Measurements from ENCODE around the gene CDC73. TPM values are rescaled to one million over a fixed set of nuclear protein-coding genes. Genes with fewer than 3 reads are reported as not detected.

Gene CDC73
- total RNA-seq, 1 experiment from 2014 or later, result 78.2 TPM

- DNase-seq (ENCODE audit: low read depth, low spot score) (no peak), ATAC-seq (no peak)
- POLR2A ChIA-PET, result interaction anchor here (0.7 kb wide), 1 partner anchor 20 kb away, joined by 3 read pairs; the partner anchor contains the start of gene GLRX2
- Histone ChIP-seq H3K9me3 (ENCODE audit: control insufficient read depth, insufficient read depth, low read depth, low read length) (no peaks in the 10 kb centered on the region), H3K4me1 (ENCODE audit: control insufficient read depth, insufficient read depth, low read length) (no peaks in the 10 kb centered on the region), H3K4me3 (ENCODE audit: low read depth in 2 of 2, low read length in 2 of 2) (no peak overlapping the region), H3K36me3 (ENCODE audit: control insufficient read depth, insufficient read depth, low read length) (peaks cover 46% of the 10 kb centered on the region), H3K27me3 (ENCODE audit: control insufficient read depth, insufficient read depth, low read length) (no peaks in the 10 kb centered on the region), H3K27ac (ENCODE audit: low read length) (no peak overlapping the region)
- CTCF ChIA-PET, result no interaction called here
- intact Hi-C loops (cut with micrococcal nuclease; ENCODE audit: unreplicated experiment), result no loop called here
- in situ Hi-C loops (cut with HindIII; ENCODE audit: low pct_unique_long_range_greater_than_20kb, low sequenced_read_pairs), result no loop called here
- TF ChIP-seq SIN3A (IDR thresholded peaks at IDR 0.05; ENCODE audit: borderline replicate concordance, insufficient read depth, low read depth, low read length) (no peak), TCF7L2 (IDR thresholded peaks at IDR 0.05; ENCODE audit: low read depth, low read length) (no peak), POLR2AphosphoS5 (IDR thresholded peaks at IDR 0.05; ENCODE audit: low read depth, low read length) (no peak)
- TF ChIP-seq, protein P1, sequence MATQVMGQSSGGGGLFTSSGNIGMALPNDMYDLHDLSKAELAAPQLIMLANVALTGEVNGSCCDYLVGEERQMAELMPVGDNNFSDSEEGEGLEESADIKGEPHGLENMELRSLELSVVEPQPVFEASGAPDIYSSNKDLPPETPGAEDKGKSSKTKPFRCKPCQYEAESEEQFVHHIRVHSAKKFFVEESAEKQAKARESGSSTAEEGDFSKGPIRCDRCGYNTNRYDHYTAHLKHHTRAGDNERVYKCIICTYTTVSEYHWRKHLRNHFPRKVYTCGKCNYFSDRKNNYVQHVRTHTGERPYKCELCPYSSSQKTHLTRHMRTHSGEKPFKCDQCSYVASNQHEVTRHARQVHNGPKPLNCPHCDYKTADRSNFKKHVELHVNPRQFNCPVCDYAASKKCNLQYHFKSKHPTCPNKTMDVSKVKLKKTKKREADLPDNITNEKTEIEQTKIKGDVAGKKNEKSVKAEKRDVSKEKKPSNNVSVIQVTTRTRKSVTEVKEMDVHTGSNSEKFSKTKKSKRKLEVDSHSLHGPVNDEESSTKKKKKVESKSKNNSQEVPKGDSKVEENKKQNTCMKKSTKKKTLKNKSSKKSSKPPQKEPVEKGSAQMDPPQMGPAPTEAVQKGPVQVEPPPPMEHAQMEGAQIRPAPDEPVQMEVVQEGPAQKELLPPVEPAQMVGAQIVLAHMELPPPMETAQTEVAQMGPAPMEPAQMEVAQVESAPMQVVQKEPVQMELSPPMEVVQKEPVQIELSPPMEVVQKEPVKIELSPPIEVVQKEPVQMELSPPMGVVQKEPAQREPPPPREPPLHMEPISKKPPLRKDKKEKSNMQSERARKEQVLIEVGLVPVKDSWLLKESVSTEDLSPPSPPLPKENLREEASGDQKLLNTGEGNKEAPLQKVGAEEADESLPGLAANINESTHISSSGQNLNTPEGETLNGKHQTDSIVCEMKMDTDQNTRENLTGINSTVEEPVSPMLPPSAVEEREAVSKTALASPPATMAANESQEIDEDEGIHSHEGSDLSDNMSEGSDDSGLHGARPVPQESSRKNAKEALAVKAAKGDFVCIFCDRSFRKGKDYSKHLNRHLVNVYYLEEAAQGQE (IDR thresholded peaks at IDR 0.05; ENCODE audit: insufficient read depth in 1 of 2, low read depth in 2 of 2, low read length in 1 of 2), result no peak
- TF ChIP-seq, protein P2, sequence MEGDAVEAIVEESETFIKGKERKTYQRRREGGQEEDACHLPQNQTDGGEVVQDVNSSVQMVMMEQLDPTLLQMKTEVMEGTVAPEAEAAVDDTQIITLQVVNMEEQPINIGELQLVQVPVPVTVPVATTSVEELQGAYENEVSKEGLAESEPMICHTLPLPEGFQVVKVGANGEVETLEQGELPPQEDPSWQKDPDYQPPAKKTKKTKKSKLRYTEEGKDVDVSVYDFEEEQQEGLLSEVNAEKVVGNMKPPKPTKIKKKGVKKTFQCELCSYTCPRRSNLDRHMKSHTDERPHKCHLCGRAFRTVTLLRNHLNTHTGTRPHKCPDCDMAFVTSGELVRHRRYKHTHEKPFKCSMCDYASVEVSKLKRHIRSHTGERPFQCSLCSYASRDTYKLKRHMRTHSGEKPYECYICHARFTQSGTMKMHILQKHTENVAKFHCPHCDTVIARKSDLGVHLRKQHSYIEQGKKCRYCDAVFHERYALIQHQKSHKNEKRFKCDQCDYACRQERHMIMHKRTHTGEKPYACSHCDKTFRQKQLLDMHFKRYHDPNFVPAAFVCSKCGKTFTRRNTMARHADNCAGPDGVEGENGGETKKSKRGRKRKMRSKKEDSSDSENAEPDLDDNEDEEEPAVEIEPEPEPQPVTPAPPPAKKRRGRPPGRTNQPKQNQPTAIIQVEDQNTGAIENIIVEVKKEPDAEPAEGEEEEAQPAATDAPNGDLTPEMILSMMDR (IDR thresholded peaks at IDR 0.05), result no peak
- no TSS peak for BruUV-seq (replicated peaks)
Observed at GRCh38 chr1:193085263-193085662, 36.6 kb upstream of the CDC73 start.

GRCh38 chr1:193086342-193086741 lies 35.5 kb upstream of the CDC73 start:
- intact Hi-C loops (cut with micrococcal nuclease; ENCODE audit: unreplicated experiment) (no loop called here), in situ Hi-C loops (cut with HindIII; ENCODE audit: low pct_unique_long_range_greater_than_20kb, low sequenced_read_pairs) (no loop called here)
- Histone ChIP-seq H3K27me3 (ENCODE audit: control insufficient read depth, insufficient read depth, low read length) (no peaks in the 10 kb centered on the region), H3K4me1 (ENCODE audit: control insufficient read depth, insufficient read depth, low read length) (no peaks in the 10 kb centered on the region), H3K4me3 (ENCODE audit: low read depth in 2 of 2, low read length in 2 of 2) (no peak overlapping the region), H3K36me3 (ENCODE audit: control insufficient read depth, insufficient read depth, low read length) (peaks cover 44% of the 10 kb centered on the region), H3K9me3 (ENCODE audit: control insufficient read depth, insufficient read depth, low read depth, low read length) (no peaks in the 10 kb centered on the region), H3K27ac (ENCODE audit: low read length) (no peak overlapping the region)
- ATAC-seq (no peak), DNase-seq (ENCODE audit: low read depth, low spot score) (no peak)
- POLR2A ChIA-PET, result no interaction called here
- TF ChIP-seq TCF7L2 (IDR thresholded peaks at IDR 0.05; ENCODE audit: low read depth, low read length), result no peak
- TF ChIP-seq, protein P1 (IDR thresholded peaks at IDR 0.05; ENCODE audit: insufficient read depth in 1 of 2, low read depth in 2 of 2, low read length in 1 of 2), result no peak
- TF ChIP-seq POLR2AphosphoS5 (IDR thresholded peaks at IDR 0.05; ENCODE audit: low read depth, low read length), result no peak
- TF ChIP-seq, protein P2 (IDR thresholded peaks at IDR 0.05), result no peak
- no peak for TF ChIP-seq SIN3A (IDR thresholded peaks at IDR 0.05; ENCODE audit: borderline replicate concordance, insufficient read depth, low read depth, low read length)
- BruUV-seq (replicated peaks), result no TSS peak
- CTCF ChIA-PET, result no interaction called here
